Endothelial cell of umbilical vein (primary cell): ENCODE data around the gene C11orf68. TPM values are rescaled to one million over a fixed set of nuclear protein-coding genes. Genes with fewer than 3 reads are reported as not detected.

Experiments used
- BruUV-seq: library from RNA; stranded (reverse); fragments of 400-500 nt; replicated peaks from 2 replicates; lab custom pipeline; 2021; lab: Mats Ljungman, UMichigan
- CTCF ChIA-PET: fragments of 300-600, 350-600 bp; sonication (Branson Sonifier 250); formaldehyde crosslinking; loops from one replicate; lab custom pipeline; 2021; ENCODE audit warnings: antibody characterized with exemption, inconsistent platforms; lab: Charles Lee
- POLR2A ChIA-PET: fragments of 300-600, 350-600 bp; sonication (Branson Sonifier 250); formaldehyde crosslinking; loops from one replicate; lab custom pipeline; 2021; ENCODE audit warnings: antibody characterized with exemption, inconsistent platforms; lab: Charles Lee
- DNase-seq: peaks from one replicate; pipeline ENCODE4 v3.0.0-alpha.2; 2011; ENCODE audit warnings: low read depth, low spot score
- FAIRE-seq: peaks from 2 replicates; lab custom pipeline; 2011; peaks lifted over from hg19 to GRCh38; lab: Jason Lieb, UNC
- H2AFZ ChIP-seq: 2 replicates; pipeline ENCODE4 v1.6.0; 2012; ENCODE audit warnings: low read depth, low read length, control low read depth, inconsistent platforms
- H3K27ac ChIP-seq: 2 replicates; pipeline ENCODE4 v1.5.1; 2011; ENCODE audit warnings: low read depth, mild to moderate bottlenecking, control low read depth, low read length, moderate library complexity; ENCODE audit not compliant: insufficient read depth
- H3K27me3 ChIP-seq, 2 experiments: 2 replicates each; pipeline versions ENCODE4 v1.6.0 to v1.6.1; 2011; ENCODE audit warnings: low read length in 2 of 2, mixed read lengths in 1 of 2; ENCODE audit not compliant: control insufficient read depth in 2 of 2, insufficient read depth in 2 of 2
- H3K36me3 ChIP-seq, 2 experiments: 2 replicates in 1 of 2; 3 replicates in 1 of 2; pipeline ENCODE4 v1.5.1; 2011; ENCODE audit warnings: low read length in 2 of 2, mild to moderate bottlenecking in 1 of 2, moderate library complexity in 1 of 2; ENCODE audit not compliant: control insufficient read depth in 2 of 2, insufficient read depth in 2 of 2; ENCODE audit errors: extremely low read depth in 1 of 2
- H3K4me1 ChIP-seq: 3 replicates; pipeline ENCODE4 v1.5.1; 2011; ENCODE audit warnings: mild to moderate bottlenecking, low read length; ENCODE audit not compliant: control insufficient read depth, insufficient read depth; ENCODE audit errors: extremely low read depth
- H3K4me2 ChIP-seq: 2 replicates; pipeline ENCODE4 v1.6.1; 2011; ENCODE audit warnings: low read length, control low read depth, mixed read lengths; ENCODE audit not compliant: insufficient read depth
- H3K4me3 ChIP-seq, 3 experiments: fragments of 200-600 bp in 1 of 3; sonication (generic), shearing (Covaris generic) in 1 of 3; replicated peaks in 1 of 3; 2 replicates each; pipeline ENCODE4 v1.5.1; 2011 to 2016; ENCODE audit warnings: control low read depth in 3 of 3, low read length in 3 of 3, mild to moderate bottlenecking in 2 of 3, inconsistent platforms in 1 of 3, low read depth in 1 of 3, moderate library complexity in 1 of 3; ENCODE audit not compliant: insufficient read depth in 1 of 3
- H3K79me2 ChIP-seq: 2 replicates; pipeline ENCODE4 v1.6.0; 2012; ENCODE audit warnings: low read length, inconsistent platforms; ENCODE audit not compliant: control insufficient read depth, insufficient read depth
- H3K9ac ChIP-seq: replicated peaks from 2 replicates; pipeline ENCODE3; 2011; ENCODE audit warnings: low read length, control low read depth; ENCODE audit not compliant: insufficient read depth; ENCODE audit errors: extremely low read depth
- H3K9me1 ChIP-seq: replicated peaks from 3 replicates; pipeline ENCODE4 v1.6.0; 2011; ENCODE audit warnings: mild to moderate bottlenecking, low read length; ENCODE audit not compliant: control insufficient read depth, insufficient read depth; ENCODE audit errors: extremely low read depth
- H3K9me3 ChIP-seq: replicated peaks from 2 replicates; pipeline ENCODE4 v1.5.1; 2012; ENCODE audit warnings: low read length, inconsistent platforms; ENCODE audit not compliant: control insufficient read depth, insufficient read depth
- H4K20me1 ChIP-seq: replicated peaks from 2 replicates; pipeline ENCODE3; 2011; ENCODE audit warnings: mild to moderate bottlenecking, low read length; ENCODE audit not compliant: control insufficient read depth, insufficient read depth; ENCODE audit errors: extremely low read depth
- CTCF ChIP-seq, 2 donors: IDR thresholded peaks; 1 replicate in 1 of 2; 2 replicates in 1 of 2; pipeline ENCODE4 v1.5.1; 2011; ENCODE audit warnings: low read length in 2 of 2, mild to moderate bottlenecking in 2 of 2, moderate library complexity in 2 of 2, control low read depth in 1 of 2, inconsistent platforms in 1 of 2, low read depth in 1 of 2; ENCODE audit not compliant: insufficient read depth in 1 of 2; ENCODE audit errors: extremely low read depth in 1 of 2
- EZH2 ChIP-seq: IDR thresholded peaks from 2 replicates; pipeline ENCODE4 v1.6.1; 2012; ENCODE audit warnings: borderline replicate concordance, low read depth, mild to moderate bottlenecking, moderate library complexity, low read length, inconsistent platforms; ENCODE audit not compliant: severe bottlenecking
- FOS ChIP-seq: IDR thresholded peaks from 2 replicates; pipeline ENCODE4 v1.6.1; 2011; ENCODE audit warnings: mild to moderate bottlenecking, low read length, moderate library complexity, borderline replicate concordance; ENCODE audit not compliant: insufficient read depth
- JUN ChIP-seq: IDR thresholded peaks from 2 replicates; pipeline ENCODE4 v1.6.1; 2011; ENCODE audit warnings: borderline replicate concordance, low read depth; ENCODE audit not compliant: insufficient read length, insufficient read depth
- MAX ChIP-seq: IDR thresholded peaks from 2 replicates; pipeline ENCODE4 v1.6.1; 2011; ENCODE audit not compliant: insufficient read depth, insufficient read length
- MYC ChIP-seq: IDR thresholded peaks from one replicate; pipeline ENCODE4 v1.6.1; 2011; ENCODE audit warnings: mild to moderate bottlenecking, low read depth, low read length
- POLR2A ChIP-seq: IDR thresholded peaks from 2 replicates; pipeline ENCODE4 v1.6.1; 2012; ENCODE audit warnings: low read depth, mild to moderate bottlenecking, control low read depth, low read length
- dilution Hi-C: fragments of 300-500 bp; cut with MboI; formaldehyde crosslinking; loops from one replicate; pipeline ENCODE4 v1.15.0; 2019; ENCODE audit warnings: low sequenced_read_pairs; ENCODE audit not compliant: extremely low pct_ligation_motif_present
- intact Hi-C: fragments of 100-400 bp; cut with micrococcal nuclease; formaldehyde crosslinking; loops from one replicate; pipeline ENCODE4 v1.10.0; 2022
- polyA plus RNA-seq, 4 experiments: library from polyadenylated mRNA; depleted of rRNA in 3 of 4; stranded (reverse) in 3 of 4; unstranded in 1 of 4; fragments of >200 nt; gene quantifications; 2 replicates each; pipeline versions ENCODE4 v1.2.1 to v1.2.3, GENCODE V29; 2011 to 2012; ENCODE audit warnings: missing spikeins in 1 of 4
- total RNA-seq: library from RNA; stranded (reverse); gene quantifications from 2 replicates; pipeline ENCODE4 v1.2.3, GENCODE V29; 2021

Gene C11orf68
- total and polyA plus RNA-seq, 2 donors (not counting 3 experiments of a cell fraction or from before 2014, with no cell fraction given), result 35.6 to 66.5 TPM

GRCh38 chr11:65944191-65944590 lies 25.3 kb upstream of the C11orf68 start:
- no peak overlapping the region for H3K27ac ChIP-seq
- intact Hi-C loops, result no loop called here
- CTCF ChIA-PET, result interaction anchor here (1.0 kb wide), 1 partner anchor 53 kb away, joined by 3 read pairs; no protein-coding TSS in a partner anchor
- H3K4me1 ChIP-seq, result peaks cover 7% of the 10 kb centered on the region
- no peak overlapping the region for H3K9ac ChIP-seq
- POLR2A ChIA-PET, result no interaction called here
- no peaks in the 10 kb centered on the region for H3K9me1 ChIP-seq
- dilution Hi-C loops, result no loop called here
- H3K9me3 ChIP-seq, result no peaks in the 10 kb centered on the region
- FAIRE-seq, result no peak
- H3K4me3 ChIP-seq, result no peak overlapping the region
- H3K4me2 ChIP-seq, result no peak overlapping the region
- H3K79me2 ChIP-seq, result no peaks in the 10 kb centered on the region
- BruUV-seq, result no TSS peak
- no peak for DNase-seq
- H4K20me1 ChIP-seq, result no peaks in the 10 kb centered on the region
- H2AFZ ChIP-seq, result no peak overlapping the region
- no peak for TF ChIP-seq JUN
- no peak for TF ChIP-seq MYC
- no peak for TF ChIP-seq MAX
- TF ChIP-seq POLR2A, result no peak
- TF ChIP-seq EZH2, result no peak
- TF ChIP-seq CTCF (IDR thresholded peaks at IDR 0.05; ENCODE audit: extremely low read depth in 1 of 2, insufficient read depth in 1 of 2, low read depth in 1 of 2, low read length in 2 of 2), result no peak
- no peak for TF ChIP-seq FOS
- no peaks in the 10 kb centered on the region for H3K36me3 ChIP-seq
- no peaks in the 10 kb centered on the region for H3K27me3 ChIP-seq
